Measurements from ENCODE around the gene DROSHA.

DROSHA gene

GRCh38 chr5:31459594-31459993 is 72.3 kb downstream of the DROSHA start:
- DNase-seq: no peak

- no peak for DNase-seq
Observed at GRCh38 chr5:31455172-31455571, 76.7 kb downstream of the DROSHA start.

DNA sequence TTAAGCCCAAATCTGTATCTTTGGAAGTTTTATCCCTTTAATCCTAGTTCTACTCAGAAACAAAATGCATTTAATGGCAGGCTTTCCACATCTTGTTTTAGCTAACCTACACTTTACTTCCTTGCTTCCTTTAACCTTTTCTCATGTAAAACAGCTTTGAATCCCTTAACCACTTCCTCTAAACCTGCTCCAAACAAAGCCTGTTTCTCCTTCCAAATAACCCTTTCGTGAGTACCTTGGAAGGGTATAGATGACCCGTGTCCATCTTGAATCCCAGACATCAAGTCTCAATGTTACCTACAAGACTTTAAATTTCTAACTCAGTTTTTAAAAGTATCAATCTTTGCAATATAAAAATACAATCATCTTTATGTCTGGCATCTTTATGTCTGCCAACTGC is 78.4 kb downstream of the DROSHA start:
- no peak for DNase-seq

DNA sequence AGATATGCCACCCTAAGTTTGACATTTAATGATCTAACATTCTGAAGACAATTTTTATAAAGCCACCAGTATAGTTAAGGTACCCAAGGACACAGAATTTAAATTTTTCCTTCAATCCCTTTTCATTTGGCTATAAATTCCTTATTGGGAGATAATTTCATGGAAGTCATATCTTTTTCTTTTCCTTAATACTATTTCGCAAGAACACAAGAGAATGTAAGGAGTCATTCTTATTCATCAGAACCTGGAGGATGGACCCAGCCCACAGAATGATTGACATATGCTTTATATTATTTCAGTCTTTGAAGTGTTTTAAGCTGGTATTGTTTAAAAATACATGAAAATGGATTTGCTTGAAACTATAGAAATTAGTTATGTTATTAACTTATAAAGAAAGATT is 79.6 kb downstream of the DROSHA start:
- DNase-seq: no peak

GRCh38 chr5:31449962-31450361 is 81.9 kb downstream of the DROSHA start:
- no peak for DNase-seq

GRCh38 chr5:31449174-31449573 is 82.7 kb downstream of the DROSHA start:
- no peak for DNase-seq

DNA sequence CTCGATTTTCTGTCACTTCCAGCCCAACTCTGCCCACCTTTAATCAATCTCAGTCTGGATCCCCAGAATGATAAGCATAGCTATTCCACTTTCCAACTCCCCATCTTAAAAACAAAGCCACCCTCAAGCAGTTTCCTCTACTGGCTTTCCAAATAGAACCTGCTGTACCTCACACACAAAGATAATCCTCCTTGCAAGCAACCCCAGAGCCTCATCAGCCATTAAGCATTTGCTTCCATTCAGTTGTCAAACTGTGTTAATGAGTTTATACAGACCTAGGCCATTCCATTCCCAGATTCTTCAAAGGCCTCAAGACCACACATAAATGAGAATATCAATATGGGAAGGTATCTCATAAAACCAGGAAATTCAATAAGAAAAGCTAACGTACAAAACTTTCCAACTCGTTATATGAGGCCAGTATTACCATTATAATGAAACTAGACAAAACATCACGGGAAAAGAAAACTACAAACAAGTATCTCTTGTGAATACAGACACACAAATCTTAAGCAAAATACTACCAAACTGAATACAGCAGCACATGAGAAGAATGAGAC is 86.8 kb downstream of the DROSHA start:
- no peak for DNase-seq

DNA sequence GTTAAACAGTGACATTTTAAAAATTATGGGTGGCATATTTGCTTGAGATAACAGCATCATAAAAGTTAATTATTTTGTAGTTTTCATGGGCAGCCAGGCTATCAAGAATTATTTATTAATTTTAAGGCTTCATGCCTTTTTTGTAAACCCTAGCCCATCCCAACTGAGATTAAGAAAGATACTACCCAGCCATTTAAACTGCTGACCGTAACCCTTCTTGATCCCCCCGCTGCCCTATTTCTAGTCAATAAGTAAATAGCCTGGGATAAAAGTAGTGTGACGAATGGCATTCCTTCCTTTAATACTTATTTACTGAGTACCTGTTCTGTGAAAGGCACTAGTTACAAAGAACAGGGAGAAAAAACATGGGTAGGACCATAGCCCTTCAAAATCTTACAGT is 88.3 kb downstream of the DROSHA start:
- no peak for DNase-seq

DNA sequence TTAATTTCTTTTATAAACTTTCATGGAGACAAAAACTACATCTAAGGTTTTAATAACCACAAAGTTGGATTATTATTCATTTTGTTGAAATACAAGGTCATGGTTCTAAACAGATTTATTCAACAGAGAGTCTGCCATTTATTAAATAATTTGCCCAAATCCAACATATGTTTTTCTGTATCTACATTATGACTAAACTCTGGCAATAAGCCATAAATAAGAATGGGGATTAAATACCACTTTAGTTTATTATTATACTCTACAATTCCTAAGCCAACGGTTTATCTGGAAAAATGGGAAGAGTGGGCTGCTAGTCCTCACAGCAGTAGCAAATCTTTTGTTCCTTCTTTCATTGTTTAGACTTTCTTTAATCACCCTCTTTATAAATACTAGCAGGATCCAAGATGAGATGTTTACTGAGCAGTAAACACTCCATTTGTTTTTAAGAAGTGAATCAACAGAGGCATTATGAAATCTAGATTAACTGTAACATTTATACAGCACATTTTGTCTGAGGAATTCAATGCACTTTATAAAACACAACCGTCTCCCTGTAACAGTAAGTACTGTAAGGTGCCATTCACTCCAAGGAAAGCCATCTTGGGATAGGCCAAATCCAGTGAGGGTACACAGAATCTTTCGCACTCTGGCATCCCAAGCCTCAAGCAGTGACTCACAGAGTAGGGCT is 89.7 kb downstream of the DROSHA start:
- no peak for DNase-seq

DNA sequence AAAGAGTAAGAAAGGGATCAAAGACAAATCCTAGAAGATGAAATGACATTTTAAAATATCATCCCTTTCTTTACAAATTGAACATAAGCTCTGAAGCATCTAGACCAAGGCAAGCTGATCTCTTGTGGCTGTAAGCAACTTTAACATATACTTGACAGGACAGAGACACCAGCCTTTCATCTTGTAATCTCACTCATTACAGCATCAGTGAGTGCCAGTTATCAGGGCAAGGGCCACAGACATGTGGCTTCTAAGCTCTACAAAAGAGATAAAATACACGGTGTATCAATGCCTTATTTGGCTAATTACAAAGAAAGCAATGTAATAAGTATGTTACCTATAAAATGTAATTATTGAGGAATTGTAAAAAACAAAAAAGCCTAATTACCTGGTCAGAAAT is 95.0 kb downstream of the DROSHA start:
- DNase-seq: no peak

DNA sequence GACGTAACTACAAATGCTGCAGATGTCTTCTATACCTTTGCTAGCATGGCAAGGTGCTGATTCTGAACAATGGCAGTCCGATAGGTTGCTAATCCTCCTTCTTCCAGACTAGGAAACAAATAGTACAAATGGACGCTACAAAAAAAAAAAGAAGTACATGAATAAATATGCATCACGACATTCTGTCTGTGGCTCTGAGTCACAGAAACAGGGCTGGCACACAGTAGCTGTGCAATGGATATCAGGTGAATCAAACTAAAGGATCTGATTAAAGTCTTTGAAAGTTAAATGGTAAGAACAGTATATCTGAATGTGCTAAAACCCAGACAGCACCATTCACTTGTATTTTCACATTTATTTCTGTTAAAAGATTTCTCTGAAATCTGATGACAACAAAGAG is 96.2 kb downstream of the DROSHA start:
- no peak for DNase-seq

GRCh38 chr5:31434898-31435297 is 97.0 kb downstream of the DROSHA start:
- DNase-seq: no peak

DNA sequence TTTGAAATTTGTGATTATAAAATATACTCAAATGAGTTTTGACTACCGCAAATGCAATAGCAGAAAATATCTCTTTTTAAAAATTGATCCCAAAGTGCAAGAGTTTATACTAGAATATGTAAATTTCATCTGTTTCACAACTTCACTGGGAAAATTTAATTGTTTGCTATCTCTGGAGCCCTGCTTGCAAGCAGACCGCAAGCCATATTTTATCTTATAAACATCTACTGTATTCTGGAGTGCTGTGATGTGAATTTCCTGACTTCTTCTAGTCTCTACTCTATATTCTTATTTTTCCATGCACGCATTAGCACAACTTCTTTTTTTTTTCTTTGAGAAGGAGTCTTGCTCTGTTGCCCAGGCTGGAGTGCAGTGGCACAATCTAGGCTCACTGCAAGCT is 98.7 kb downstream of the DROSHA start:
- no peak for DNase-seq

- DNase-seq: no peak
Observed at GRCh38 chr5:31427724-31428309, 104.1 kb downstream of the DROSHA start.

DNA sequence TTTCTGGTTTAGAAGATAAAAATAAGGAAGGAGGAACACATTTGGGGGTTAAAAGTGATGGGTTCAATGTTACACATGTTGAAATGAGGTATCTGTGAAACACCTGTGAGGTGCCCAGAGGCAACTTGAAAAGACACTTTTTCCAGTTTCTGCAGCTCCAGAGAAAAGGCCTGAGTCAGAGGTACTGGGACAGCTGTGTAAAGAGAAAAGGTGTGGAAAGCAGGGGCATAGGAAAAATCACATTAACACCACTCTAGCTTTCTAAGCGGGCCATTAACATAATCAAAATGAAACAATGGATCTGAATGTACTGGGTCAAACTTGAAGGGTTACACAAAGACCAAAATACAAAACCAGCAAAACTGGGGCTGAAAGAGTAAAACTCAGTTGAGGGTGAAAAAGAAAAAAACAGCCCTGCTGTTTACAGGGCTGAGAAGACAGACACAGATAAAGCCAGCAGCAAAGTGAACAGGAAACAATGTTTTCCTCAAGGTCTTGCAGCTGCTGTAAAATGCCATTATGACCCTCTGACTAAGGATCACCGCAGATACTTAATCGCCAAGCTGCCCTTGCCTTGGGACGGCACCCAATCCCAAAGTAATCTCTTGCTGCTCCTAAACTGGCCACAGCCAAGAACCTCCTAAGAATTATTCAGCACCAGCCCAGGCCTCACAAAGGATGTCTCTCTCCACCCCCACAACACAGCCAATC is 104.7 kb downstream of the DROSHA start:
- no peak for DNase-seq

DNA sequence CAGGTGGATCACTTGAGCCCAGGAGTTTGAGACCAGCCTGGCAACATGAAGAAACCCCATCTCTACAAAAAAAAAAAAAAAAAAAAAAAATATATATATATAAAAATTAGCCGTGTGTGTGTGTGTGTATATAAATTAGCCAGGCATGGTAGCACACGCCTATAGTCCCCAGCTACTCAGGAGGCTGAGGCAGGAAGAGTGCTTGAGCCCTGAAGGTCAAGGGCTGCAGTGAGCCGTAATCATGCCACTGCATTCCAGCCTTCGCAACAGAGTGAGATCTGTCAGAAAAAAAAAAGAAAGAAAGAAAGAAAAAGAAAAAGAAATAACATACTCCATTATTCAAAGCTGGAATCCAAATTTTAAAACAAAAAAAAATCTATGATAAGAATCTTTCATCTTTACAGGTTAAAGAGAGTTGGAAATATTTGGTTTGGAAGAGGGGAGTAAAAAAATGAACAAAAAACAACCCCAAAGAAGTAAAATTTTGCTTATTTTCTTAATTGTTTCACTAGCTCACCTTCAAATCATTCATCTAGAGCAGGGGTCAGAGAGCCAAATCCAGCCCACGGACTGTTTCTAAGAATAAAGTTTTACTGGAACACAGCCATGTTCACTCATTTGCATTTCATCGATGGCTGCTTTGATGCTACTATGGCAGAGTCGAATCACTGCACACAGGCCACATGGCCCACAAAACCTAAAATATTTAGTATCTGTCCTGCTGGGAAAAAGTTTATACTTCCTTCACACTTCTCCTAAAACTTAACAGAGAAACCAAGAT is 109.9 kb downstream of the DROSHA start:
- no peak for DNase-seq

DNA sequence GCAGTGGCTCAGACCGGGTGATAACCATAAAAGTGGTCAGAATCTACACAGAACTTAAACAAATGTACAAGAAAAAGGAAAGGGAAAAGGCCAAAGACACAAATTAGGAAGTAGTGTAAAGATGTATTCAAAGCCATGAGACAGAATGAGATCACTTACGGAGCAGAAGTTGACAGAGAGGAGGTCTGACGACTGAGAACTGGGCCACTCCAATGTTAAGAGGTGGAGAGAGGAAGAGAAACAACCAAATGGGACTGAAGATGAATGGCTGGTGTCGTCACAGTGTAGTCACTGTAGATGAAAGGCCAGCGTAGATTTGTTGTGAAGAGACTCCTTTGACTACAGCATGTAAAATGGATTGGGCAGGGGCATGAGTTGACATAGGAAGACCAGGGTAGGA is 114.4 kb downstream of the DROSHA start:
- DNase-seq: no peak

- no peak for DNase-seq
Observed at GRCh38 chr5:31416547-31416946, 115.3 kb downstream of the DROSHA start.

- DNase-seq: no peak
Observed at GRCh38 chr5:31415960-31416359, 115.9 kb downstream of the DROSHA start.

DNA sequence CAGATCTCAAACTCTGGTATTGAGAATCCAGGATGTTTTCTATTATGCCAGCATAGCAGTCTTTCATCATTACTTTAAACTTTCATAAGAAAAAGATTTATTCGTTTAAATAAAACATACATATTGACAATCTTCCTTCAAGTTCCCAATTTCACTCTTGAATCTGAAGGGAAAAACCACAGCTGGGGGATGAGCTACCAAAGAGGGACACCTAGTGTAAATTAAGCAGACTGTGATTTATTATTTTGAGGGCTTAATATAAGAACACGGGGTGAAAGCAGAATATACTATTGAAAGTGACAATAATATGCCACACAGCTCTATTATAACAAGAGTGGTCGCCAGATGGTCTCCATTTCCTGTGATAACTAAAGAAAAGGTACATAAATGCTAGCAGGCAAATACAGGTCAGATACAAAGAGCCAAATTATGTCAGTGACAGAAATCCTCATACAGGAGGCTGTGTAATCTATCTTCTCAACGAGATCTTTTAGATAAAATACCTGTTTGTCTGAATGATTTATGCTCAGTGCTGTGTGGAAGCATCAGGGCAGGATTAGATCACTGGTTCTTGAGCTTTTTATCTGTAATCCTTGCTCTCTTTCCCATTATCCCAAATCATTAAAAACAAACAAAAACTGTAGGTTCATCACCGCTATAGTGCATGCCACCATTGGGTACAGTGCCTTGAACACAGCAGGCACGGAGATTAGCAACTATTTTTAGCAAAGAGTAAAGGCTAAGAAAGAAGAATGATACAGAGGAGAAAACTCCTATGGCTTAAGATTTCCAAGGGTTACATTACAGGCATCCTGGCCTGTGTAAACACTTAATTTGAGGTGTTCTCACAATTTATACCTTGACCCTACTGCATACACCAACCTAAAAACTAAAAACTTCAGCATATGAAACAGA is 116.6 kb downstream of the DROSHA start:
- DNase-seq: no peak

- no peak for DNase-seq
Observed at GRCh38 chr5:31413030-31413812, 118.7 kb downstream of the DROSHA start.
